Effector memory CD8-positive, alpha-beta T cell (primary cell): Measurements from ENCODE around the gene ZNF730.
A peak's percentile ranks its signal among the peaks of the same experiment; 100 is the strongest.
"Not testable (repeated sequence)": the region's sequence is repeated elsewhere in the genome, so short reads cannot be mapped to it uniquely, and the experiment has no call there.

Source experiments
- ATAC-seq: fragments of 150-1000 bp; cut with Tn5 transposase; replicated peaks from 2 replicates; pipeline ENCODE4 v1.10.0; 2021; ENCODE audit warnings: mild to moderate bottlenecking, moderate library complexity
- DNase-seq, 3 experiments: peaks; one replicate each; pipeline ENCODE4 v3.0.0; 2021
- H3K27ac Mint-ChIP-seq, 2 donors: one replicate each; pipeline ENCODE4 v1.8.0; 2022; ENCODE audit warnings: mild to moderate bottlenecking in 2 of 2, mixed read lengths in 2 of 2, moderate library complexity in 2 of 2
- H3K27me3 Mint-ChIP-seq, 2 donors: one replicate each; pipeline ENCODE4 v1.8.0; 2022; ENCODE audit warnings: mixed read lengths in 2 of 2
- H3K36me3 Mint-ChIP-seq: one replicate; pipeline ENCODE4 v1.8.0; 2022; ENCODE audit warnings: mild to moderate bottlenecking, moderate library complexity, mixed read lengths; ENCODE audit not compliant: insufficient read depth
- H3K4me1 Mint-ChIP-seq, 2 donors: one replicate each; pipeline ENCODE4 v1.8.0; 2022; ENCODE audit warnings: low read depth in 2 of 2, mixed read lengths in 2 of 2
- H3K4me3 Mint-ChIP-seq, 2 donors: one replicate each; pipeline ENCODE4 v1.8.0; 2022; ENCODE audit warnings: mild to moderate bottlenecking in 2 of 2, mixed read lengths in 2 of 2, moderate library complexity in 2 of 2
- H3K9me3 Mint-ChIP-seq, 2 donors: one replicate each; pipeline ENCODE4 v1.8.0; 2022; ENCODE audit warnings: mixed read lengths in 2 of 2
- total RNA-seq, 9 experiments: gene quantifications; one replicate each; lab custom pipeline; 2026; lab: John Stamatoyannopoulos, UW

Gene ZNF730
- total RNA-seq = 0 to 0.42 (median 0.07) reads per million in 9 experiments

DNA sequence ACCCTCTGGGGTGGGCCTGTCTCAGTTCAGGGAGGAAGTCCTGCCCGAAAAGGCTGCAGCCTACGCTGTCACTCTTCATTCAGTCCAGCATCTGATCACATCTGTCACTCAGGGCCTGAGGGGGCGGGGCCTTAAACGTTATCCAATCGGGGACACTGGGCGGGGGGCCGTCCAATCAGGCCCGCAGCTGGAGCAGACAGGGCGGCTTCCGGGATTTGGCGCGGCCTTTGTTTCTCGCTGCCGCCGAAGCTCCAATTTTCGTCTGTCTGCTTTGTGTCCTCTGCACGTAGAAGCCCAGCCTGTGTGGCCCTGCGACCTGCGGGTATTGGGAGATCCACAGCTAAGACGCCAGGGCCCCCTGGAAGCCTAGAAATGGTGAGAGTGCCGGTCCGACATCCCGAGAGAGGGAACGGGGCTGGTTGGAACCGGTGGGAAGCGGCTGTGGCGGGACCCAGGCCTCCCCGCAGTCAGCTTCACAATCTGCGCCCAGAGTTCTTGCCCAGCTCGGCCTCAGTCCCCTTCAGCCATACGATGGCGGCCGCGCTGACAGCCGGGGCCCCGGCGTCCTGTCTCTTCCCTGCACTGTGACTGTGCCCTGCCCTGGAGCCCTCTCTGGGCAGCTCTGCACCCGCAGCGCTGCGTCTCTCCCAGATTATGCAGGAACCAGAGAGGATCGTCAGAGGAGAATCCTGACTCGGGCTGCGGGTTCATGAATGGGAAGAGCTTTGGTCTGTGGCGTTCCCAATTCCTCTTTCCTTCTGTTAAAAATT, at the start of gene ZNF730:
Gene ZNF730 (plus strand): TSS at position 224 of the 770 bp plus-strand sequence. CDS start 149 bp downstream, at position 373.
- peak within 1 kb of the TSS; percentile 67 to 68 for H3K4me3 Mint-ChIP-seq
- peak; percentile 40 for ATAC-seq
- no peaks in the 10 kb centered on the region for H3K36me3 Mint-ChIP-seq
- H3K4me1 Mint-ChIP-seq = no peaks in the 10 kb centered on the region
- no peaks in the 10 kb centered on the region for H3K9me3 Mint-ChIP-seq
- no peak within 1 kb of the TSS for H3K27ac Mint-ChIP-seq
- DNase-seq = no peak
- no peaks in the 10 kb centered on the region for H3K27me3 Mint-ChIP-seq

- H3K9me3 Mint-ChIP-seq = peaks cover 3 to 7% of the 10 kb centered on the region in 2 donors
These were observed 46.3 kb upstream of the ZNF730 start for GRCh38 chr19:23070353-23071146.

GRCh38 chr19:23071147-23071511, 45.7 kb upstream of the ZNF730 start:
- no peaks in the 10 kb centered on the region for H3K36me3 Mint-ChIP-seq
- no peak for ATAC-seq
- H3K4me3 Mint-ChIP-seq = no peak overlapping the region
- H3K27me3 Mint-ChIP-seq = peaks cover 15 to 23% of the 10 kb centered on the region in 2 donors
- no peak overlapping the region for H3K27ac Mint-ChIP-seq
- no peak for DNase-seq
- no peaks in the 10 kb centered on the region for H3K4me1 Mint-ChIP-seq
- peaks cover 0 to 7% of the 10 kb centered on the region in 2 donors for H3K9me3 Mint-ChIP-seq

More at GRCh38 chr19:23070353-23071146, 46.3 kb upstream of the ZNF730 start:
- H3K27me3 Mint-ChIP-seq = peaks cover 12 to 20% of the 10 kb centered on the region in 2 donors
- H3K4me3 Mint-ChIP-seq = no peak overlapping the region
- H3K27ac Mint-ChIP-seq = no peak overlapping the region
- DNase-seq (no peak), ATAC-seq (no peak)
- no peaks in the 10 kb centered on the region for H3K4me1 Mint-ChIP-seq
- H3K36me3 Mint-ChIP-seq = no peaks in the 10 kb centered on the region

- Mint-ChIP-seq H3K9me3 (peaks cover 0 to 2% of the 10 kb centered on the region in 2 donors), H3K4me1 (no peaks in the 10 kb centered on the region), H3K27ac (no peak overlapping the region), H3K4me3 (no peak overlapping the region), H3K36me3 (no peaks in the 10 kb centered on the region), H3K27me3 (peaks cover 19 to 21% of the 10 kb centered on the region in 2 donors)
- ATAC-seq = no peak
- DNase-seq = no peak
These were observed 41.6 kb upstream of the ZNF730 start for GRCh38 chr19:23075031-23075733.

GRCh38 chr19:23077776-23078175, 39.0 kb upstream of the ZNF730 start:
- H3K27me3 Mint-ChIP-seq = peaks cover 17 to 19% of the 10 kb centered on the region in 2 donors
- not testable (repeated sequence) for ATAC-seq, DNase-seq, H3K9me3 Mint-ChIP-seq, H3K36me3 Mint-ChIP-seq, H3K4me3 Mint-ChIP-seq, H3K4me1 Mint-ChIP-seq, H3K27ac Mint-ChIP-seq

GRCh38 chr19:23093832-23094231, 23.0 kb upstream of the ZNF730 start:
- Mint-ChIP-seq H3K27ac (no peak overlapping the region), H3K4me3 (no peak overlapping the region), H3K4me1 (no peaks in the 10 kb centered on the region), H3K9me3 (peaks cover 8 to 32% of the 10 kb centered on the region in 2 donors), H3K36me3 (peaks cover 2% of the 10 kb centered on the region), H3K27me3 (no peaks in the 10 kb centered on the region)
- ATAC-seq (no peak), DNase-seq (no peak)

DNA sequence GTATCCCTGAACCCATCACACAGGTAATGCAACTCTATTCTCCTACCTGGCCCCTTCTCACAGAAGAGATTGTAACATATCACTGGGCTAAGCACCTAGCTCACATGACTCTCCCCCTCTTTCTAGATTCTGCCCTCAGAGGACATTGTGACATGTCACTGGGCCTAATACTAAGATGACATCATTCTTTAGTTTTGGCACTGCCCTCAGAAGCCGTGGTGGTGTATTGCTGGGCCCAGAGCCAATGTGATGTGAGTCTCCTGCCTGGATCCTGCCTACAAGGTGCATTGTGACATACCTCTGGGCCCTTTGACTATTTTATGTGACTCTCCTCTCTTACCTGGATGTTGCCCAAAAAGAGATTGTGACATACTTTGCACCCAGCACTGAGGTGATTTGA, 21.4 kb upstream of the ZNF730 start:
- no peak overlapping the region for H3K27ac Mint-ChIP-seq
- H3K4me1 Mint-ChIP-seq = no peaks in the 10 kb centered on the region
- no peak overlapping the region for H3K4me3 Mint-ChIP-seq
- H3K27me3 Mint-ChIP-seq = no peaks in the 10 kb centered on the region
- peaks cover 2% of the 10 kb centered on the region for H3K36me3 Mint-ChIP-seq
- no peak for DNase-seq
- H3K9me3 Mint-ChIP-seq = peaks cover 0 to 27% of the 10 kb centered on the region in 2 donors
- ATAC-seq = no peak

DNA sequence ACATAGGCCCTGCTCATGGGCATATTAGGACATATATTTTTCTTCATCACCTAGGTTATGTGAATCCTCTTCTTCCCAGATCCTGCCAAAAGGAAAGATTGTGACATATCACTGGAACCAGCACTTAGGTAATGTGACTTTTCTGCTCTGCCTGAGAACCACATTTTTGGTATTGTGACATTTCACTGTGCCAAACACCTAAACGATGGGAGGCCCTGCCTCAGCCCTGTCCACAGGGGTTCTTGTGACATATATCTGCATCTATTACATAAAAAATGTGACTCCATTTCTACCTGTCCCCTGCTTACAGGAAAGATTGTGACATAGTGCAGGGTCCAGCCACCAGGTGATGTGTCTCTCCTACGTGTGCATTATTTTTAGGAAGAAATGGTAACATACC, 18.5 kb upstream of the ZNF730 start:
- no peak overlapping the region for H3K4me3 Mint-ChIP-seq
- no peaks in the 10 kb centered on the region for H3K27me3 Mint-ChIP-seq
- H3K36me3 Mint-ChIP-seq = peaks cover 2% of the 10 kb centered on the region
- H3K27ac Mint-ChIP-seq = no peak overlapping the region
- no peaks in the 10 kb centered on the region for H3K4me1 Mint-ChIP-seq
- DNase-seq (no peak), ATAC-seq (no peak)
- H3K9me3 Mint-ChIP-seq = peaks cover 0 to 17% of the 10 kb centered on the region in 2 donors

GRCh38 chr19:23098988-23099387, 17.8 kb upstream of the ZNF730 start:
- H3K4me3 Mint-ChIP-seq = no peak overlapping the region
- H3K27me3 Mint-ChIP-seq = no peaks in the 10 kb centered on the region
- DNase-seq (no peak), ATAC-seq (no peak)
- H3K9me3 Mint-ChIP-seq = peaks cover 0 to 17% of the 10 kb centered on the region in 2 donors
- no peak overlapping the region for H3K27ac Mint-ChIP-seq
- H3K36me3 Mint-ChIP-seq = peaks cover 2% of the 10 kb centered on the region
- no peaks in the 10 kb centered on the region for H3K4me1 Mint-ChIP-seq

GRCh38 chr19:23099966-23100365, 16.9 kb upstream of the ZNF730 start:
- Mint-ChIP-seq H3K27me3 (no peaks in the 10 kb centered on the region), H3K27ac (no peak overlapping the region), H3K9me3 (peaks cover 0 to 13% of the 10 kb centered on the region in 2 donors), H3K4me3 (no peak overlapping the region), H3K4me1 (no peaks in the 10 kb centered on the region), H3K36me3 (peaks cover 2% of the 10 kb centered on the region)
- DNase-seq (no peak), ATAC-seq (no peak)

GRCh38 chr19:23101241-23101640, 15.6 kb upstream of the ZNF730 start:
- no peak overlapping the region for H3K4me3 Mint-ChIP-seq
- DNase-seq (no peak), ATAC-seq (no peak)
- no peaks in the 10 kb centered on the region for H3K27me3 Mint-ChIP-seq
- no peaks in the 10 kb centered on the region for H3K4me1 Mint-ChIP-seq
- H3K27ac Mint-ChIP-seq = no peak overlapping the region
- no peaks in the 10 kb centered on the region for H3K36me3 Mint-ChIP-seq
- peaks cover 0 to 6% of the 10 kb centered on the region in 2 donors for H3K9me3 Mint-ChIP-seq

GRCh38 chr19:23118400-23118799, 1.6 kb downstream of the ZNF730 start:
- Mint-ChIP-seq H3K27me3 (no peaks in the 10 kb centered on the region), H3K36me3 (no peaks in the 10 kb centered on the region), H3K4me1 (no peaks in the 10 kb centered on the region), H3K9me3 (no peaks in the 10 kb centered on the region), H3K27ac (no peak overlapping the region), H3K4me3 (no peak overlapping the region)
- DNase-seq (no peak), ATAC-seq (no peak)

DNA sequence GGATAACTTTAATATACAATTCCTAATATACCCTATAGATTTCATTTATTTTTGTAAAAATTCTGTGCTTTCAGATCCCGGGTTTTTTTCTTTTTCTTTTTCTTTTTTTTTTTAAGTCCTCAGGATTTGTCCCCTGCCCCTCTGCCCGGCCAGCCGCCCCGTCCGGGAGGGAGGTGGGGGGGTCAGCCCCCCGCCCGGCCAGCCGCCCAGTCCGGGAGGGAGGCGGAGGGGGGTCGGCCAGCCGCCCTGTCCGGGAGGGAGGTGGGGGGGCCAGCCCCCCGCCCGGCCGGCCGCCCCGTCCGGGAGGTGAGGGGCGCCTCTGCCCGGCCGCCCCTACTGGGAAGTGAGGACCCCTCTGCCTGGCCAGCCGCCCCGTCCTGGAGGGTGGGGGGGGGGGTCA, 17.4 kb downstream of the ZNF730 start:
- not testable (repeated sequence) for H3K36me3 Mint-ChIP-seq, H3K4me3 Mint-ChIP-seq, H3K9me3 Mint-ChIP-seq, H3K4me1 Mint-ChIP-seq, H3K27me3 Mint-ChIP-seq, ATAC-seq, DNase-seq, H3K27ac Mint-ChIP-seq
